CD4-positive, CD25-positive, alpha-beta regulatory T cell (primary cell): ENCODE results near the gene ZFAND3. TPM values are rescaled to one million over a fixed set of nuclear protein-coding genes. Genes with fewer than 3 reads are reported as not detected.

Source experiments
- ATAC-seq, 2 donors: fragments of 150-1000 bp; cut with Tn5 transposase; one replicate each; pipeline ENCODE4 v1.10.0; 2021; ENCODE audit warnings: low read depth in 2 of 2, moderate number of reproducible peaks in 2 of 2, moderate library complexity in 1 of 2
- DNase-seq, 3 donors: peaks; one replicate each; pipeline versions ENCODE4 v3.0.0 to v3.0.0-alpha.2; 2012 to 2022; ENCODE audit warnings: mixed read lengths in 1 of 3
- H3K27ac ChIP-seq: one replicate; pipeline ENCODE4 v1.7.0; 2013; ENCODE audit warnings: mild to moderate bottlenecking, low read length; ENCODE audit not compliant: insufficient read depth, poor library complexity, severe bottlenecking
- H3K27me3 ChIP-seq: one replicate; pipeline ENCODE4 v1.7.0; 2013; ENCODE audit warnings: low read length; ENCODE audit not compliant: control insufficient read depth, insufficient read depth
- H3K36me3 ChIP-seq: one replicate; pipeline ENCODE4 v1.7.0; 2013; ENCODE audit warnings: mild to moderate bottlenecking, low read length, moderate library complexity; ENCODE audit not compliant: control insufficient read depth, insufficient read depth
- H3K4me1 ChIP-seq: 2 replicates; pipeline ENCODE4 v1.7.0; 2013; ENCODE audit warnings: mild to moderate bottlenecking, low read length; ENCODE audit not compliant: insufficient read depth, control insufficient read depth, poor library complexity, severe bottlenecking
- H3K4me3 ChIP-seq: one replicate; pipeline ENCODE4 v1.7.0; 2013; ENCODE audit warnings: low read depth, mild to moderate bottlenecking, low read length, moderate library complexity
- H3K9me3 ChIP-seq, 2 experiments: 1 replicate in 1 of 2; 2 replicates in 1 of 2; pipeline ENCODE4 v1.7.0; 2013; ENCODE audit warnings: low read length in 2 of 2, mild to moderate bottlenecking in 1 of 2, moderate library complexity in 1 of 2; ENCODE audit not compliant: control insufficient read depth in 2 of 2
- H3K27ac Mint-ChIP-seq, 3 donors: one replicate each; pipeline ENCODE4 v1.8.0; 2020 to 2022; ENCODE audit warnings: mild to moderate bottlenecking in 3 of 3, mixed read lengths in 3 of 3, moderate library complexity in 2 of 3
- H3K27me3 Mint-ChIP-seq: one replicate; pipeline ENCODE4 v1.8.0; 2022; ENCODE audit warnings: mild to moderate bottlenecking, mixed read lengths
- H3K36me3 Mint-ChIP-seq: one replicate; pipeline ENCODE4 v1.8.0; 2020; ENCODE audit warnings: mixed read lengths
- H3K4me1 Mint-ChIP-seq, 4 donors: one replicate each; pipeline ENCODE4 v1.8.0; 2020 to 2022; ENCODE audit warnings: mixed read lengths in 4 of 4, mild to moderate bottlenecking in 1 of 4
- H3K4me3 Mint-ChIP-seq, 4 donors: one replicate each; pipeline ENCODE4 v1.8.0; 2020 to 2022; ENCODE audit warnings: mild to moderate bottlenecking in 4 of 4, mixed read lengths in 4 of 4, moderate library complexity in 3 of 4
- H3K9me3 Mint-ChIP-seq, 7 donors: one replicate each; pipeline ENCODE4 v1.8.0; 2020 to 2022; ENCODE audit warnings: mixed read lengths in 7 of 7, mild to moderate bottlenecking in 3 of 7, moderate library complexity in 2 of 7
- polyA plus RNA-seq, 4 donors: library from polyadenylated mRNA; unstranded; fragments of 300-500 nt; fragmentation: Illumina TruSeq; gene quantifications; one replicate each; pipeline ENCODE4 v1.2.3, GENCODE V29; 2021
- total RNA-seq: library from RNA; stranded (reverse); gene quantifications from one replicate; pipeline ENCODE4 v1.2.3, GENCODE V29; 2022

Gene ZFAND3
- total and polyA plus RNA-seq, 5 donors from 2014 or later: 3.5 to 60.0 (median 5.1) TPM

- no peaks in the 10 kb centered on the region for H3K36me3 ChIP-seq
These were observed 36.3 kb upstream of the ZFAND3 start for GRCh38 chr6:37783025-37783855.

GRCh38 chr6:37783856-37784584, 35.5 kb upstream of the ZFAND3 start:
- H3K27ac Mint-ChIP-seq: peak overlapping the region in 1 of 3 donors; percentile 44
- peaks cover 0 to 2% (median 0%) of the 10 kb centered on the region in 7 donors for H3K9me3 Mint-ChIP-seq
- DNase-seq: peak in 1 of 3 donors; percentile 3
- Histone ChIP-seq H3K9me3 (no peaks in the 10 kb centered on the region), H3K36me3 (no peaks in the 10 kb centered on the region), H3K4me1 (peaks cover 15% of the 10 kb centered on the region), H3K27ac (no peak overlapping the region), H3K4me3 (peak overlapping the region; percentile 32), H3K27me3 (peaks cover 5% of the 10 kb centered on the region)
- peaks cover 0 to 17% (median 6%) of the 10 kb centered on the region in 4 donors for H3K4me1 Mint-ChIP-seq
- H3K4me3 Mint-ChIP-seq: peak overlapping the region; percentile 55 to 82 (median 77)
- H3K27me3 Mint-ChIP-seq: peaks cover 49% of the 10 kb centered on the region
- no peaks in the 10 kb centered on the region for H3K36me3 Mint-ChIP-seq
- ATAC-seq: peak in 1 of 2 donors; percentile 15

More at GRCh38 chr6:37783025-37783855, 36.3 kb upstream of the ZFAND3 start:
- ATAC-seq (peak in 1 of 2 donors; percentile 5), DNase-seq (no peak)
- peak overlapping the region; percentile 55 to 82 (median 78) for H3K4me3 Mint-ChIP-seq
- H3K27ac ChIP-seq: no peak overlapping the region
- H3K27ac Mint-ChIP-seq: peak overlapping the region in 1 of 3 donors; percentile 42
- peaks cover 0 to 2% (median 0%) of the 10 kb centered on the region in 7 donors for H3K9me3 Mint-ChIP-seq
- no peaks in the 10 kb centered on the region for H3K9me3 ChIP-seq
- peaks cover 0 to 17% (median 6%) of the 10 kb centered on the region in 4 donors for H3K4me1 Mint-ChIP-seq
- H3K4me3 ChIP-seq: no peak overlapping the region
- H3K27me3 Mint-ChIP-seq: peaks cover 49% of the 10 kb centered on the region
- no peaks in the 10 kb centered on the region for H3K36me3 Mint-ChIP-seq
- peaks cover 15% of the 10 kb centered on the region for H3K4me1 ChIP-seq
- peaks cover 5% of the 10 kb centered on the region for H3K27me3 ChIP-seq

- Histone ChIP-seq H3K27ac (no peak overlapping the region), H3K9me3 (no peaks in the 10 kb centered on the region), H3K4me1 (peaks cover 15% of the 10 kb centered on the region), H3K4me3 (no peak overlapping the region), H3K27me3 (peaks cover 5% of the 10 kb centered on the region), H3K36me3 (no peaks in the 10 kb centered on the region)
- peak overlapping the region in 2 of 4 donors; percentile 74 to 82 for H3K4me3 Mint-ChIP-seq
- H3K9me3 Mint-ChIP-seq: peaks cover 0 to 2% (median 0%) of the 10 kb centered on the region in 7 donors
- peaks cover 49% of the 10 kb centered on the region for H3K27me3 Mint-ChIP-seq
- DNase-seq (no peak), ATAC-seq (no peak)
- H3K36me3 Mint-ChIP-seq: no peaks in the 10 kb centered on the region
- H3K27ac Mint-ChIP-seq: no peak overlapping the region
- peaks cover 0 to 17% (median 6%) of the 10 kb centered on the region in 4 donors for H3K4me1 Mint-ChIP-seq
These were observed 35.0 kb upstream of the ZFAND3 start for GRCh38 chr6:37784585-37784967.

- peaks cover 51% of the 10 kb centered on the region for H3K27me3 Mint-ChIP-seq
- H3K36me3 Mint-ChIP-seq: no peaks in the 10 kb centered on the region
- no peak overlapping the region for H3K27ac ChIP-seq
- peaks cover 5% of the 10 kb centered on the region for H3K27me3 ChIP-seq
- H3K4me1 Mint-ChIP-seq: peaks cover 0 to 17% (median 6%) of the 10 kb centered on the region in 4 donors
- peaks cover 0 to 2% (median 0%) of the 10 kb centered on the region in 7 donors for H3K9me3 Mint-ChIP-seq
- no peak overlapping the region for H3K27ac Mint-ChIP-seq
- H3K9me3 ChIP-seq: no peaks in the 10 kb centered on the region
- ATAC-seq (no peak), DNase-seq (no peak)
- peak overlapping the region in 1 of 4 donors; percentile 46 for H3K4me3 Mint-ChIP-seq
- no peaks in the 10 kb centered on the region for H3K36me3 ChIP-seq
- H3K4me3 ChIP-seq: no peak overlapping the region
- peaks cover 15% of the 10 kb centered on the region for H3K4me1 ChIP-seq
These were observed 34.4 kb upstream of the ZFAND3 start for GRCh38 chr6:37785002-37785662.

- Mint-ChIP-seq H3K4me1 (peaks cover 0 to 17% (median 6%) of the 10 kb centered on the region in 4 donors), H3K27ac (no peak overlapping the region), H3K9me3 (peaks cover 0 to 2% (median 0%) of the 10 kb centered on the region in 7 donors), H3K36me3 (no peaks in the 10 kb centered on the region), H3K4me3 (peak overlapping the region in 3 of 4 donors; percentile 22 to 56 (median 46)), H3K27me3 (peaks cover 51% of the 10 kb centered on the region)
- H3K4me3 ChIP-seq: no peak overlapping the region
- DNase-seq (no peak), ATAC-seq (no peak)
- H3K4me1 ChIP-seq: peaks cover 15% of the 10 kb centered on the region
- peaks cover 5% of the 10 kb centered on the region for H3K27me3 ChIP-seq
- H3K36me3 ChIP-seq: no peaks in the 10 kb centered on the region
- no peak overlapping the region for H3K27ac ChIP-seq
- no peaks in the 10 kb centered on the region for H3K9me3 ChIP-seq
These were observed 33.8 kb upstream of the ZFAND3 start for GRCh38 chr6:37785663-37786270.

GRCh38 chr6:37787216-37787615, 32.3 kb upstream of the ZFAND3 start:
- no peaks in the 10 kb centered on the region for H3K9me3 Mint-ChIP-seq
- no peak for ATAC-seq

GRCh38 chr6:37788259-37788658, 31.3 kb upstream of the ZFAND3 start:
- Histone ChIP-seq H3K4me3 (no peak overlapping the region), H3K36me3 (no peaks in the 10 kb centered on the region), H3K9me3 (no peaks in the 10 kb centered on the region), H3K27ac (no peak overlapping the region), H3K4me1 (peaks cover 12% of the 10 kb centered on the region), H3K27me3 (peaks cover 5% of the 10 kb centered on the region)
- no peaks in the 10 kb centered on the region for H3K9me3 Mint-ChIP-seq
- no peaks in the 10 kb centered on the region for H3K36me3 Mint-ChIP-seq
- H3K27ac Mint-ChIP-seq: no peak overlapping the region
- H3K4me1 Mint-ChIP-seq: peaks cover 0 to 16% (median 9%) of the 10 kb centered on the region in 4 donors
- DNase-seq: no peak
- peaks cover 34% of the 10 kb centered on the region for H3K27me3 Mint-ChIP-seq
- no peak for ATAC-seq
- H3K4me3 Mint-ChIP-seq: no peak overlapping the region

More at GRCh38 chr6:37787216-37787615, 32.3 kb upstream of the ZFAND3 start:
- no peak overlapping the region for H3K4me3 Mint-ChIP-seq
- H3K27ac Mint-ChIP-seq: no peak overlapping the region
- H3K27me3 ChIP-seq: peaks cover 5% of the 10 kb centered on the region
- H3K9me3 ChIP-seq: no peaks in the 10 kb centered on the region
- H3K36me3 ChIP-seq: no peaks in the 10 kb centered on the region
- no peak overlapping the region for H3K27ac ChIP-seq
- peaks cover 40% of the 10 kb centered on the region for H3K27me3 Mint-ChIP-seq
- H3K4me3 ChIP-seq: no peak overlapping the region
- no peaks in the 10 kb centered on the region for H3K36me3 Mint-ChIP-seq
- peaks cover 0 to 21% (median 11%) of the 10 kb centered on the region in 4 donors for H3K4me1 Mint-ChIP-seq
- H3K4me1 ChIP-seq: peaks cover 15% of the 10 kb centered on the region
- no peak for DNase-seq
